HG02884 (cell line): ENCODE results near the gene PRRG1.
"Not testable (repeated sequence)": the region's sequence is repeated elsewhere in the genome, so short reads cannot be mapped to it uniquely, and the experiment has no call there.

Experiments used
- ATAC-seq: cut with Tn5 transposase; IDR thresholded peaks from one replicate; pipeline ENCODE4 v1.9.1; 2021; ENCODE audit warnings: mild to moderate bottlenecking, moderate library complexity; ENCODE audit not compliant: unreplicated experiment

The PRRG1 gene

DNA sequence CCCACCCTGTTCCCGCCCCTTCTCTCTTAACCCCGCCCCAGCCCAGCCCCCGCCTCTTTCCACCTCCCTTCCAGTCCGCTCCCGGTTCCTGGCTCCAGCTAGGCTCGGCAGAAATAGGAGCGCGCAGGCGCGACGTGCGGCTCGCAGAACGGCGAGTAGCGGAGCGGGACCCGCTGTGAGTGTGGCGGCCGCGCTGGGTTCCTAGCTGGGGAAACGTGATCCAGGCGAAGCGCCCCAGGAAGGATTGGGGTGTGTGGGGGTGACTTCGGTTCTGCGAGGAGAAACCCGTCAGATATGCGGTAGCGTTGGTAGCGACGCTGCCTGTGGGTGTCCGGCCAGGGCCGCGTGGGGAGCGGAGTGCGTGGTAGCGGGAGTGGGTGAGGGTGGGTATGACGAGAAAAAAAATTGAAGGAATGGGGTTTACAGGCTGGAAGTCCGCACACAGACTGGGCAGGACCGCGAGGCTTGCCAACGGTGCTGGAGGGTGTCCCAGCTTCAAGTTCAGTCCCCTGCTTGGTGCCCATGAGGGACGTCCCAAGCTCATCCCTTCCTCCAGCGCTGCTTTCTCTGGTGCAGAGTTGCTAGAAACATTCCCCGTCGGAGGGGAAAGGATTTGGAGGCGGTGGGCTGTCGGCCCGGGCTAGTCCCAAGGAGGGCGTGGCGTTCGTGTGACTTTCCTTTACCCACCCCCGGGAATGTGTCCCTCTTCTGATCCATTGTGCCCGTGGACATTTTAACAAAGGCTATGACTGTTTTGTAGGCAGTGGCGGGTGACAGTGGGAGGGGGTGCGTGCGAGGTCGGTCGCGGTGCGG, at the start of gene PRRG1:
Gene PRRG1 (plus strand): TSS at position 144 of the 813 bp plus-strand sequence. CDS start 56,886 bp downstream, outside the sequence.
- no peak for ATAC-seq

DNA sequence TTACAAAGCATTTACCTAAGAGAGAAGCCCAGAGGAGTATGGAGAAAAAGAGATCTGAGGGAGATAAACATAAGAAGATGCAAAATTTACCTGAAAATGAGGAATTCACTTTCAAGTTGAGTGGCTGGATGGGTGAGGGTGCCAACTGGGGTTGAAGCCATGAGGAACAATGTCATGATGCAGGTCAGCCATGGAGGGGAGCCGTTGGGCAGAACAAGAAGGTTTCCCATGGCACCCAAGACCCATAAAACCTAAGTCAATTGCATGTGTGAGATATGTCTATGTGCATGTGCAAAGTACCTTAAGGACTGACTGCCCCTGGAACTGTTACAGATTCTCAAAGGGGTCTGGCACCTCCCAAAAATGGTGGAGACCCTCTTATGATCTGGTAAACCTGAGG, 46.6 kb upstream of the PRRG1 start:
- no peak for ATAC-seq

DNA sequence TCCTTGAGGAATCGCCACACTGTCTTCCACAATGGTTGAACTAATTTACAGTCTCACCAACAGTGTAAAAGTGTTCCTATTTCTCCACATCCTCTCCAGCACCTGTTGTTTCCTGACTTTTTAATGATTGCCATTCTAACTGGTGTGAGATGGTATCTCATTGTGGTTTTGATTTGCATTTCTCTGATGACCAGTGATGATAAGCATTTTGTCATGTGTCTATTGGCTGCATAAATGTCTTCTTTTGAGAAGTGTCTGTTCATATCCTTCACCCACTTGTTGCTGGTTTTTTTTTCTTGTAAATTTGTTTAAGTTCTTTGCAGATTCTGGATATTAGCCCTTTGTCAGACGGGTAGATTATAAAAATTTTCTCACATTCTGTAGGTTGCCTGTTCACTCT, 43.9 kb upstream of the PRRG1 start:
- ATAC-seq, result not testable (repeated sequence)

DNA sequence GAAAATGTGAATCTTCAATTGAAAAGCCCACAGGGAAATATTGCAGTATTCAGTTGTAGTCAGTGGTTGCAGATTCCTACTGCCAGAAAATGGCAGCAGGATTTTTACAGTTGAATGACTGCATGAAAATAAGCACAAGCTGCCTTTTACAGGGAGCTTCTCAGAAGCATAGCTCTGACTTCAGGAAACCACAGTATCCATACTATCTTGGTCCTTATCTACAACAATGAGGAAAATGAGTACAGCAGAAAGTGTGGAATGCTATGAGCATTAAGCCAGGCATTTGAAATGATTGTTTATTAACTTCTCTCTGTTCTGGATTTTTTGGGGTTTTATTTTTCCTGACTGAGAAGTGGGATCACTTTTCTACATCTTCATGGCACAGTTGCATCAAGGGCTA, 34.6 kb upstream of the PRRG1 start:
- no peak for ATAC-seq

DNA sequence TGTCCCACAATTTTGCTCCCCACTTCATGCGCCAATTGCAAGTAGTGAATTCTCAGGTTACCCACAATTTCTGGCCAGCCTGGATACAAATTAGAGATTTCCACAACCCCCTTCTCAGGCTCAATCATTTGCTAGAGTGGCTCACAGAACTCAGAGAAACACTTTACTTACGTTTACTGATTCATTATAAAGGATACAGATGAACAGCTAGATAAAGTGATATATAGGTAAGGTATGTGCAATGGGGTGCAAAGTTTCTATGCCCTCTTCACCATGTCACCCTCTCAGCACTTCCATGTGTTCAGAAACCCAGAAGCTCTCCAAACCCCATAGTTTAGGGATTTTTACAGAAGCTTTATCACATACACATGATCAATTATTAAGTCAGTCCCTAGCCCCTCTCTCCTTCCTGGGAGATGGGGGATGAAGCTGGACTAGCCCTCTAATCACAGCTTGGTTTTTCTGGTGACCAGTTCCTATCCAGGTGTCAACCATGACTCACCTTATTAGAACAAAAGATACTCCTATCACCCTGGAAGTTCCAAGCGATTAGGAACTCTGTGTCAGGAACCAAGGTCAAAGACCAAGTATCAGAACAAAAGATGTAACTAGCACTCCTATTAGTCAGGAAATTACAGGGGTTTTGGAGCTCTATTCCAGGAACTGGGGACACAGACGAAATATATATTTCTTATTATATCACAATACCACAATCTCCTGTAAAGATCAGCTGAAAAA, 33.5 kb upstream of the PRRG1 start:
- ATAC-seq, result no peak

DNA sequence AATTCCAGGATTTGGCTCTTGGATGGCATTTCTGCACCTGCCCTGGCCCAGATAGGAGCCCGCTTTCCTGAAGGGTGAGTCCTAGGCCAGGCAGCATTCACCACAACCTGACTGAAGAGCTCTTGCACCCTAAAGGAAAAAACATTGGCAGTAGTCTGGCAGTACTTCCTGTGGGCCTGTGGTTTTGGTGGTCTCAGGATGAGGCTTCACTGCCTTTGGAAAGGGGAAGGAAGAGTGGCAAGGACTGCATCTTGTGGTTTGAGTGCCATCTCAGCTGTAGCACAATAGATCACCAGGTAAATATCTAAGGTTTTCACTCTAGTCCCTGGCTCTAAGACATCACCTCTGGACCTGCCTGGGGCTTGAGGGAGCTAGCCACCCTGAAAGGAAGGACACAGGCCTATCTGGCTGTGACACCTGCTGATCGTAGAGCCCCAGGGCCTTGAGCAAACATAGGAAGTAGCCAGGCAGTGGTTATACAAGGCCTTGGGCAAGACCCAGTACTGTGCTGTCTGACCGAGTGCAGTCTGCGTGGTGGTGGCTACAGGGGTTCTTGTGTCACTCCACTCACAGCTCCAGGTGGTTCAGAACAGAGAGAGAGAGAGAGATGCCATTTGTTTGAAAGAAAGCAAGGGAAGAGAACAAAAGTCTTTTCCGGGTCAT, 28.5 kb upstream of the PRRG1 start:
- ATAC-seq, result no peak

DNA sequence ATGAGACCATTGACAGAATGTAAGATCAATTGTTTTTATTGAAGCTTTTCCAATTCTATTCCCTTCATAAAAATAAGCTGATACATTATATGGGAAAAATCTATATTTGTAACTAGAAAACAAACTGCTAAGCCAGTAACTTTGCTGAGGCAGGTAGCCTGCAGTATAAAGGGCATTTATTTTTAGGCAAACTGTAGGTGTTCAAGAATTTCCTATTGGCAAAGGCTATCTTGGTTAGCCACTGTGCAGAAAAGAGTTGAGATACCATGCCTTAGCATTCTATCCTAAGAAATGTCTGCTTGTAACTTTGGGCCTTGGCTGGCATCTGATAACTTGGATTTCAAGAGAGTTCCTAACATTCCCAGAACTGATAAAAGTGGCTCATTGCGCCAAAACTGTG, 18.5 kb upstream of the PRRG1 start:
- no peak for ATAC-seq

DNA sequence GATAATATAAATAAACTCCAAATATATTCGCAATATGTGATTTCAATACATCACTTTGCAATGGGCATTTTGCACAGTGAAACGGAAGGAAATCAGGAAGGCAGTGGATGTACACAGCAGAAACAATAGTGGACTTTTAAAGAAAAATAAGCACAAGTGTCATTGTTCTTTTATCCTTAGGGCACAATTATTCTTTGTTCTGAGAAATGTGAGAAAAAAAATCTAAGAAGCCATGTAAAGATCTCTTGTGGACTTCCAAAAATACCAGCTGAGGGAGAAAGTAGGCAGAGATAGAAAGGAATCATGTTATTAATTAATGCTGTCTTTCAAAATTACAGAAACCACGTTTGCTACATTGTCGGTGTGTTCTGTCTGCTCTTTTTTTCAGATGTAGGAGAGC, 17.6 kb upstream of the PRRG1 start:
- no peak for ATAC-seq

DNA sequence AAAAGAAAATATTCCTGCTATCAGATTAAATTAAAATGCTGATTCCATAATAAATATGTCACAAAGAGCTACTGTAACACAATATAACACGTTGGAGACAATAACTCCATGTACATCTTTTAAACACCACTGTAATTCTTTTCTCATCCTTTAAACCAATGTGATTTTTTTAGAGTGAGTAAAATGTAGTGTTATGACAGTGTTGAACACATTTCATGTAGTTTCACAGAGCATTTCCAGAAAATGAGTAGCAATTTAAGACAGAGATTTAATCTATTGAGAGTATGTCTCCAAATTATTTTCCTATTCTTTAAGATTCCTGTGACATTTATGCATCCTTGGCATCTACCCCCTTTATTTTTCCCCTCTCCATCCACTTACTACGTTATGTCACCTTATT, 17.1 kb upstream of the PRRG1 start:
- ATAC-seq, result no peak

DNA sequence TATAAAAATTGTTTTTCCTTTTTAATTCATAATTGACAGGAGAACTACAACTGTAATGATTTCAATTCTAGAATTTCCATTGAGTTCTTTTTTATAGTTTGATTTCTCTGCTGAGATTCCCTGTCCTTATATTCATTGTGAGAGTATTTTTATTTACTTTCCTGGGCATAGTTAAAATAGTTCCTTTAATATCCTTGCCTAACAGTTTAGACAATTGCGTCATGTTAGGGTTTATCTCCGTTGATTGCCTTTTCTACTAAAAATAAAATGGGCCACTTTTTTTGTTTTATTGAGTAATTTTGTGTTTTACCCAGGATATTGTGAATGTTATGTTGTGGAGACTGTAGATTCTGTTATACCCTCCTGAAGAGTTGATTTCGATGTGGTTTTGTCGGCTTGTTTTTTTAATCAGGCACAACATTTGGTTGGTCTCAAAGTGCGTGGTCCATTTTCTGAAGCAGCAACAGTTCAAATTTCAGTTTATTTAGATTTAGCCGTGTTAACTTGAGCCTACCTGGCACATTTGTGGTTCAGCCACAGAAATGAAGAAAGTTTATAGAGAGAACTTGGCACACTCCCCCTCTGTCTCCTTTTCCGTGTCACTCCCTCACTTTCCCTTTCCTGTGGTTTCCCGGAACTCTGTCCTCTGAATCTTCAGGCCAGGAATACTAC, 16.0 kb upstream of the PRRG1 start:
- no peak for ATAC-seq

DNA sequence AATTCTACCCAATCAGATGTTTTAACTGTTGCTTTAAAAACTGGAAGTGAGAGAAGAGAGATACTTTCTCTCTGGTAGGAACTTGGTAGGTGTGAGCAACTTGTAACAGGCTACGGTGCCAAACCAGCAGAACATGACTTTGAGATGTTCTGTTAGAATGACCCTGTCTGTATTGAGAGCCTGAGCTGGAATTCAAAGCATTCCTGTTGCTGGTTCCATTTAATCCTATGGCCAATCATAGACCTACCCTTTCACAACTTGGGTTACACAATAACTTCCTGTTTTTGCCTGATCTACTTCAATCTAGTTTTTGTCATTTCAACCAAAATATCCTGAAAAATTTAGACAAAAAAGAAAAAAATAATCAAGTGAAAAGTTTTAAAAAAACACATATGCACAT, 1.7 kb upstream of the PRRG1 start:
- ATAC-seq, result no peak

DNA sequence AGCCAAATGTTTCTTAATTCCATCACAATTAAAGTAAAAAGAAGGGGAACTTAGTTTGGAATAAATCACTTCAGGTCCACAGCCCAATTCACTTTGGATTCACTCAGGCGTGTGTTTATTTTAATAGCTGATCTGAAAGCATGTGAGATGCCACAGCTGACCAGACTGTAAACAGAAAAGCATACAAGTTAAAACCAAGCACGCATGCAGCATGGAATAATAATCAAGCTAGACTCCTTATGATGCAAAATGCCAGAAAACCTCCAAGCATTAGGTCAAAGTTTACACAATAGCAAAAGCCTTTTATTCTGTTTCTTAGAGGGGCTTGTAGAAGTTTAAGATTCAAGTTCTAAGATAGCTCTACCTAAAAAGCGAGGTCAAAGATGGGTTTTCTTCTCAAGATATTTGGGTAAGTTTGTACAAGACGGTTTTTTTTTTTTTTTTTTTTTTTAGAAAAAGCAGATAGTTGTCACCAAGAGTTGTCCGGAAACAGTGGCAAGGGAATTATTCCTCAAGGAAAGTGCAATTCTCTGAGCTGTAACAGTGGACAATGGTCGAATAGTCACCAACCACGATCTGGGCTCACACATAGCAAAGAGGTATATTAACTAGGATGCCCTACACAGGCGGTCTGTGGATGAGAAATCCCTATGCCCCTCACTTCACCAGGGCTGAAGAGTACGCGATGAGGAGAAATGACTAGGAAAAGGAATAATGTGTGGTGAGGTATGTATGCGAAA, 763 bp upstream of the PRRG1 start:
- ATAC-seq, result no peak

DNA sequence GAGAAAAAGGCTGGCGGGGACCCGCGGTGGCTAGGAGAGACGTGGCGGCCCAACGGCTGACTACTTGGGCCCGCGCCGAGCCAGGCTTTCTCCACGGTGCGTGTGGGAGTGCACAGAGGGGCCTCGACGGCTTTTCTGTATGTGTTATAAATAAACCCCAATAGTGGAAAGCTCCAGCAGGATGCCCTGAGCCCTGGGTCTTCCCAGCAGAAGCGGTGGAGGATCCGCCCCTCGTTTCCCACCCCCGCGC, 268 bp upstream of the PRRG1 start:
- ATAC-seq, result no peak

DNA sequence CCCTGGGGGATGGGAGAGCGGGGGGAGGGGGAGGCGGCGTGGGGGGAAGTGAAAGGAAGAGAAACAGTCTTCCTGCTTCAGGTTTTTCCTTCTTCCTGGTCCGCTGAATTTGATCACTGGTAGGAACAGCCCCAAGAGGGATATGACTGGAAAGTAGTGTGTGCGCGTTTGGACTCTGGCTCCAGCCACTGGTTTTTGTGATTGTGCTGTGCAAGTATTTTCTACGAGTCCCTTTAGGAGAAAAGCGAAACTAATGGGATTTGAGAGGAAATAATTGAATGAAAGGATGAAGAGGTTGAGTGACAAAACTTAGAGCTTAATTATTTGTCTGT, 836 bp downstream of the PRRG1 start:
- no peak for ATAC-seq

DNA sequence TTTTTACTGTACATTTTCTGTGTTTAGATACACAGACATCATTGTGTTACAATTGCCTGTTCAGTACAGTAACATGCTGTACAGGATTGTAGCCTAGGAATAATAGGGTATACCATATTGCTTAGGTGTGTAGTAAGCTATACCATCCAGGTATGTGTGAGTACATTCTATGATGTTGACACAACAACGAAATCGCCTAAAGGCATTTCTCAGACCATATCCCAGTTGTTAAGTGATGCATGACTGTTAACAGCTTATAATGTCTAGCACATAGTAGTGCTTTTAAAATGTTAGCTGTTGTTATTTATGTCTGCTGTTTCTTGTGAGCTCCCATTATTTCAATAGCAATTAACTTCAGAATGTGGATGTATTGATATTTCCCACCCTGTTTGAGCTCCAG, 4.5 kb downstream of the PRRG1 start:
- ATAC-seq, result no peak

DNA sequence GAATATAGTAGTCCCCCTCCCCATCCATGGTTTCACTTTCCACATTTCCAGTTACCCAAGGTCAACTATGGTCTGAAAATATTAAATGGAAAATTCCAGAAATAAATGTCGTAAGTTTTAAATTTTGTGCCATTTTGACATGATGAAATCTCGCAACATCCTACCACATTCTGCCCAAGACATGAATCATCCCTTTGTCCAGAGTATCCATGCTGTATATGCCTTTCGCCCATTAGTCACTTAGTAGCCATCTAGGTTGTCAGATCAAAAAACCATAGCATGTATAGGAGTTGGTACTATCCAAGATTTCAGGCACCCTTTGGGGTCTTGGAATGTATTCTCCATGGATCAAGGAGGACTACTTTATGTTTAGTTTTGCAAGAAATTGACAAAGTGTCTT, 8.3 kb downstream of the PRRG1 start:
- no peak for ATAC-seq

DNA sequence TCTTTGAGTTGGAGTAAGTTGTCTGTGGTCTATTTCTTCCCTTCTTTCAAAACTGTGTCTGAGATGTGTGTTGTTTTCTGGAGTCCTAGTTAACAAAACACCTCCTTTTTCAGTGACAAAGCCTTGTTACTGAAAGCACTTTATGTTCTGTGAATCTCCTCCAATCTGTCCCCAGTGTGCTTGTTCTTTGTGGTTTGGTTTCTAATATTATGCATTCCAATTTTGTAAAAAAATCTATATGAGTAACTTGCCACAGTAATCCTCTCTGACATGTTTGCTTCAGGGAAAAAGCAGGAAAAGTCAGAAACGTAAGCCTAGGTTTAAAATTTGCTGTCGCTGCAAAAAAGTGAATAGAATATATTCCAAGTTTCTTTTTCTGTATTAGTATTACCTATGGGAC, 12.4 kb downstream of the PRRG1 start:
- no peak for ATAC-seq

DNA sequence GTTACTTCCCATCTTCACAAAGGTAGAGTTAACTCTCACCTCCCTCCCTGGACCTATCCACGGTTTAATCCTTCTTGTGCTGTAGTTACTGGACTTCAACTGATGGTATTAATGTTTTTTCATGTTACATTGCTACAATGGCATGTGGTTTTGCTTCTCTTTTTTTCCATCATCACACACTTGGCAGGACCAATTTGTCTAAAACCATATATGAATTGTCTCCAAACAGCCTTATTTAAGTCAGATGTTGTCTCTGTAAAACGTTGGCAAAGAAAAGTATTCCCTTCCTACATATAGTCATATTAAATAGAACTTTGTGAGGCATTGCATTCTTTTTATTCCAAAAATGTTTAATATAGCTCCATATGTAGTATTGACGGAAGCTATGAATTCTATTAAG, 15.5 kb downstream of the PRRG1 start:
- no peak for ATAC-seq

DNA sequence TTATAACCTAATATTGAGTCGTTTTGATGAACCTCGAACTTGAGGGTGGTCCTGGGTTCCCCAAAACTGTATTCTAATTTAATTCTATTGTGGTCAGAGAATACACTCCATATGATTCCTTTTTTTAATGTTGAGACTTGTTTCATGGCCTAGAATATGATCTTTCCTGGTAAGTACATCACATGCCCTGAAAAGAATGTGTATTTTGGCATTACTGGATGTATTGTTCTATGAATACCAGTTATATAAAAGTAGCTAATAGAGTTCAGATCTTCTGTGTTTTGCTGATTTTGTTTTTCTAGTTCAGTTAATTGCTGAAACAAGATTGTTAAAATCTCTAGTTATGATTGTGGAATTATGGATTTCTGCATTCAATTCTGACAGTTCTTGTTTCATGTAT, 18.8 kb downstream of the PRRG1 start:
- ATAC-seq, result no peak

DNA sequence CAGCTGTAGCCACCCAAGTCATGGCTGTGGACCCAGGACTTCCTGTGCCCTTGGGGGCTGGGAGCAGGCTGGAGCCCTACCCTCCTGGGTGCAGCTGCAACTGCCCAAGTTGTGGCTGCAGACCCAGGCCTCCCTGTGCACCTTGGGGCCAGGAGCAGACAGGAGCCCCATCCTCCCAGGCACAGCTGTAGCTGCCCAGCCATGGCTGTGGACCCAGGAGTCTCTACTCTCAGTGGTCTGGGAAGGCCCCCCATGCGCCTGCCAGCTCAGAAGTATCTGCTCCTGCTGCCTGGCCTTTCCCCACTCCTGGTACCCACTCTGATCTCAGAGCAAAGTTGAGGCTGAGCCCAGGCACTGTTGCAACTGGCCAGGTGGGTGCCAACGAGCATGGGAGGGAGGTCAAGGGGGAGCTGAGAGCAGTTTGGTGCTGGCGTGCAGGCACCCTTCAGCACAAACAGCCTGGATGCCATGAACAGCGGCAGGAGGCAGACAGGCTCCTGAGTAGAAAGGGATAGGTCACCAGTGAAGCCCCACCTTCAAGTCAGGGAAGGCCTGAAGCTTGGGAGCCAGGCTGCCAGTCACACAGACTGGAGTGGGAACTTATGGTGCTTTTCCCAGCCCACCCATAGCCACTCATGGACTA, 21.5 kb downstream of the PRRG1 start:
- no peak for ATAC-seq

DNA sequence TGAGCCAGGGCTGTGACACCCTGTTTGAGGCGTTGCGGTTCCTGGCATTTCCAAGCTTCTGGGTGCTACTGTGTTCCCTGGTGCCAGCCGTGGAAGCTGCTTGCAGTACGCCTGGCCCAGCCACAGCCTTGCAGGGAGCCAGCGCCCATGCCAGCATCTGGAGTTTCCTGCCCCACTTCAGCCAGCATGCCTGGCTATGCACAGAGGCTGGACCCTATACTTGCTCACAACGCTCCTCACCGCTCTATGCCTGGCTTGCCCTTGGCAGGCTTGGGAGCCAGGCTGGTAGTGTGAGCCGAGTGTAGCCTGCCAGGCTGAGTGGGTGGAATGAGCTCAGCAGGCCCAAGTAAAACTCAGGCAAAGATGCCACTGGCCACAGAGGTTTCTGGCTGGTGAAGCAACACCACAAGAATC, 22.4 kb downstream of the PRRG1 start:
- ATAC-seq, result no peak
